GM21619 (cell line): ENCODE data around the gene PRCC.
"Not testable (repeated sequence)": the region's sequence is repeated elsewhere in the genome, so short reads cannot be mapped to it uniquely, and the experiment has no call there.

Experiments used
- ATAC-seq: cut with Tn5 transposase; IDR thresholded peaks from one replicate; pipeline ENCODE4 v1.9.1; 2021; ENCODE audit not compliant: unreplicated experiment

Gene PRCC

GRCh38 chr1:156744786-156745419 is 22.4 kb upstream of the PRCC start:
- no peak for ATAC-seq

GRCh38 chr1:156745881-156746280 is 21.5 kb upstream of the PRCC start:
- no peak for ATAC-seq

GRCh38 chr1:156746406-156746727 is 21.0 kb upstream of the PRCC start:
- ATAC-seq = no peak

- ATAC-seq = no peak
These were observed 20.4 kb upstream of the PRCC start for GRCh38 chr1:156746728-156747631.

GRCh38 chr1:156747742-156748669 is 19.3 kb upstream of the PRCC start:
- ATAC-seq = no peak

GRCh38 chr1:156748670-156749418 is 18.5 kb upstream of the PRCC start:
- ATAC-seq = no peak

GRCh38 chr1:156749419-156750118 is 17.8 kb upstream of the PRCC start:
- no peak for ATAC-seq

GRCh38 chr1:156750191-156750672 is 17.1 kb upstream of the PRCC start:
- no peak for ATAC-seq

GRCh38 chr1:156750711-156751450 is 16.5 kb upstream of the PRCC start:
- no peak for ATAC-seq

GRCh38 chr1:156751451-156751756 is 15.9 kb upstream of the PRCC start, which contains the start of gene HDGF:
Gene HDGF, minus strand, starts transcription at chr1:156751675. Its CDS starts 246 bp downstream, at chr1:156751429.
- peak; percentile 7 for ATAC-seq

GRCh38 chr1:156751757-156752481 is 15.4 kb upstream of the PRCC start:
- peak; percentile 63 for ATAC-seq

GRCh38 chr1:156752843-156753482 is 14.4 kb upstream of the PRCC start:
- ATAC-seq = no peak

GRCh38 chr1:156754219-156754618 is 13.1 kb upstream of the PRCC start:
- ATAC-seq = no peak

GRCh38 chr1:156755527-156755950 is 11.8 kb upstream of the PRCC start:
- no peak for ATAC-seq

GRCh38 chr1:156756355-156756754 is 11.0 kb upstream of the PRCC start:
- no peak for ATAC-seq

- not testable (repeated sequence) for ATAC-seq
These were observed 9.6 kb upstream of the PRCC start for GRCh38 chr1:156757572-156758253.

GRCh38 chr1:156760092-156760795 is 7.1 kb upstream of the PRCC start:
- no peak for ATAC-seq
